NCI-H2227 treated with DMSO at 0.1 percent for 48 hours (cell line): Measurements from ENCODE around the gene EXOC3.

Source experiments
- DNase-seq: peaks from one replicate; lab custom pipeline; 2025; lab: John Stamatoyannopoulos, UW

Gene EXOC3

DNA sequence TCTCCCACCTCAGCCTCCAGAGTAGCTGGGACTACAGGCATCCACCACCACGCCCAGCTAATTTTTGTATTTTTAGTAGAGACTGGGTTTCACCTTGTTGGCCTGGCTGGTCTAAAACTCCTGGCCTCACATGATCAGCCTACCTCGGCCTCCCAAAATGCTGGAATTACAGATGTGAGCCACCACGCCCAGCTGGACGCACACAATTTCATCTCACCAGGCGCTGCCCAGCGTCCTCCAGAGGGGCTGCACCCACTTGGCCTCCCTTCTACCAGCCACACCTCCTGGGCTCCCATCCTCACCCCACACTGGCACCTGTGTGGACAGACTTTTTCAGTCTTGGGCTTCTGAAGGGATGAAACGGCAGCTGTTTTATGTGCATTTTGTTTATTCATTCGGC is 3.8 kb upstream of the EXOC3 start:
- DNase-seq, result no peak

- DNase-seq, result no peak
Measured at GRCh38 chr5:439636-440035, 3.3 kb upstream of the EXOC3 start.

DNA sequence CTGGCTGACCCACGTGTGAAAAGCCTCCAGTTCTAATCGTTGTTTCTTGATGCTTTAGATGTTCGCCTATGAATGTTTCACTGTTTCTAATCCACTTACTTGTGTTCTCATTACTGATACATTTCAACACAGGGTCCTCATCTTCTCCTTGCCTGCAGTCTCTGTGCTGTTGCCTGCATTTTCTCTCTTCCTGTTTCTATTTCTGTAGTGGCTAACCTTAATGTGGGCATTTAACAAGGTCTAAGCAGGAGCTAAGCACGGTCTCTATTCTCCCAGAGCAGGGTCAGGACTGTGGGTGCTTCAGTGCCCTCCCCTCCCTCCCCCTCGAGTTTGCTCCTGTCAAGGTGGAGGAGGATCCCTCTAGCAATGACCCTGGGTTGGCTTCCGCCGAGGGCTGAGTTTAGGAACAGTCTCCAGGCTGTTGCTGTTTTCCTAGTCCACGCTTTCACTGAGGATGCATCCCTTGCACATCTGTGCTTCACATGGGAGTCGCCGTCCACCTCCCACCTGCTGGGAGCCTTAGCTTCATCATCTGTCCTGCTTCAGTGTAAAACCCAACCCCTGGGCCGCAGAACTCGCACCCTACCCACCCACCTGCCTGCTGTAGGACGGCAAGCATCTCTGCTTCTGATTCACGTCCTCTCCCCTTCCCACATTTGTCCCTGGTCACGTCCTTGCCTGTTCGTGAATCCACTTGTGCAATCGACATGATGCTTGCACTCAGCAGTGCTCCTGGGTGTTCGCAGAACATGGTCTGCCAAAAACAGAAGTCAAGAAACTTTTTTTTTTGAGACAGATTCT is 2.4 kb upstream of the EXOC3 start:
- no peak for DNase-seq

DNA sequence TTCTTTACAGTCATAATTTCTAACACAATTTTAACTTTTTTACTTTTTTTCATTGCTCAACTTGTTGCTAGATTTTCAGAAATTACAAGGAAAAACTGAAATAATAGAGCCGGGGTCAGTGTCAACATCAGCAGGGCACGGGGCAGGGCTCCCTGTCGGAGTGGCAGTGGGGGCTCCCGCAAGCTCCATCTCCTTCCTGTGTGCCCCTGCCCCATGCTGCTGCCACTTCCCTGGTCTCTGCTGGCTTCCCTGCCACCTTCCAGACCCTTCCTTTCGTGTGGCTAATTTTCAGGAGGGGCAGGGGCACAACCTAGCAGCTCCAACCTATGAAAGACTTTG is 1.0 kb upstream of the EXOC3 start:
- no peak for DNase-seq

DNA sequence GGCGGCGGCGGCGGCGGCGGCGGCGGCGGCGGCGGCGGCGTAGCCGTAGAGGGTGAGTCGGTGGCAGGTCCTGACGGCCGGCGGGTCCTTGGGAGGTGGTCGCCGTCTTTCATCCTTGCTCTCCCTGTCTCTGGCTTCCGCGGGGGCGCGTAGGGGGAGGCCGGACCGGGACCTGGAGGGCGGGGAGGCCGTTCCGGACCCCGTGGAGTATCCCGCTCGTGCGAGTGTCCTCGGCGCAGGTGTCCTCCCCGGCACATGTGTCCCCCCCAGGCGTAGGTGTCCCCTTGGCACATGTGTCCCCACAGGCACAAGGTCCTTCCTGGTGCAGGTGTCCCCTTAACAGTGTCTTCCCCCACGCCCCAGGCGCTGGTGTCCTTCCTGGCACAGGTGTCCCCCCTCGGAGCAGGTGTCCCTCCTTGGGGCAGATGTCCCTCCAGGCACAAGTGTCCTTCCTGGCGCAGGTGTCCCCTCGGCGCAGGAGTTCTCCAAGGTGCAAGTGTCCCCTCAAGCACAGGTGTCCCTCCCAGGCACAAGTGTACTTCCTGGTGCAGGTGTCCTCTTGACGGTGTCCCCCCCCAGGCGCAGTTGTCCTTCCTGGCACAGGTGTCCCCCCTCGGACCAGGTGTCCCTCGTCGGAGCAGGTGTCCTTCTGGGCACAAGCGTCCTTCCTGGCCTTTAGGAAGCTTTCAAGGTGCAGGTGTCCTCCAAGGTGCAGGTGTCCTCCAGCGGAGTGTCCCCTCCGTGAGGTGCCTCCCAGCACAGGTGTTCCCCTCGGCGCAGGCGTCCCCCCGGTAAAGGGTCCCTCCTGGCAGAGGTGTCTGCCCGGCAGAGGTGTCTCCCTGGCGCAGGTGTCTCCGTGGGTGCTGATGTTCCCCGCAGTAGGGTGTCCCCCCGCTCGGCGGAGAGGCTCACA is 519 bp downstream of the EXOC3 start:
- DNase-seq, result no peak

DNA sequence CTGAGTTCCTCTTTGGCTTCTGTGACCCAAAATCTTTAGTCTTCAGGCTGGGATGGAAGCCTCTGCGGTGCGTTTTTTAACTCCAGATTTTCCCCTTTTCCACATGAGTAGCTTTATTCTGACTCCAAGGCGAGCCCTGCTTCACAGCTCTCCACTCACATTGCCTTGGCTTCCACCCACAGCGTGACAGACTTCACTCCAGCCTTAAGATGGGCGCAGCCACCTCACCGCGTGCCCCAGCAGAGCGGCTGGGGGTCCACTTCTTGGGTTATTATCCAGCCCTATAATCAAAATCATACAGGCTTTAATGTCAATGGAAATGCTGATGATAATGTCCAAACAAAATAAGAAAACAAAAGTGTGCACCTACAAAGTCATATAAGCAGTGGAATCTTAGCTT is 1.2 kb downstream of the EXOC3 start:
- no peak for DNase-seq

- no peak for DNase-seq
Measured at GRCh38 chr5:445591-445990, 2.6 kb downstream of the EXOC3 start.

GRCh38 chr5:446066-446882 is 3.3 kb downstream of the EXOC3 start:
- DNase-seq, result no peak

DNA sequence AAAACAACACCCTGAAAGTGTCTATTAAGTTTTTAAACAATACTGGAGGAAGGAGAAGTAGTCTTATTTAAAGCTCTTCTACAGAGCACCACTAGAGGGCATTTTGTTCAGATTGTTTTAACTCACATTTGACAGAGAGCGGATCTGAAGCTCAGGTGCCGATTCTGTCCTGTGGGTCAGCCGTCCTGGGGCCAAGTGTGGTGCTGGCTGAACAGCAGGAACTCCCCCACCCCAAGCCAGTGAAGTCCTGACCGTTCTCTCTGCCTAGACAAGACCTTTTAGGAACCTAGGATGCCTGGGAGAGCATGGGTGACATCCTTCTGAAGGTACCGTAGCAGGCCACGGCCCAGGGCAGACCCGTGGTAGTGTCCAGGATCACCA is 3.9 kb downstream of the EXOC3 start:
- peak; percentile 23 for DNase-seq

DNA sequence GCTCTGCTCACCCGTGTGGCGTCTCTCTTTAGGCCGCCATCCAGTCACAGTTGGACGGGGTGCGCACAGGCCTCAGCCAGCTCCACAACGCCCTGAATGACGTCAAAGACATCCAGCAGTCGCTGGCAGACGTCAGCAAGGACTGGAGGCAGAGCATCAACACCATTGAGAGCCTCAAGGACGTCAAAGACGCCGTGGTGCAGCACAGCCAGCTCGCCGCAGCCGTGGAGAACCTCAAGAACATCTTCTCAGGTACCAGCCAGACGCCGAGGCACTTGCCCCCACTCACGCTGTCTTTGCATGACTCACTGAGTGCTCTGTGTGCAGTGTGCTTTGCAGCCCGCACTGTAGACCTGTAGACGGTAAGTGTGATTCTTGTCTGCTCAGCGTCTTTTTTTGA is 4.5 kb downstream of the EXOC3 start:
- DNase-seq, result no peak

- no peak for DNase-seq
Measured at GRCh38 chr5:448061-448765, 5.2 kb downstream of the EXOC3 start.

- no peak for DNase-seq
Measured at GRCh38 chr5:448766-449090, 5.8 kb downstream of the EXOC3 start.

DNA sequence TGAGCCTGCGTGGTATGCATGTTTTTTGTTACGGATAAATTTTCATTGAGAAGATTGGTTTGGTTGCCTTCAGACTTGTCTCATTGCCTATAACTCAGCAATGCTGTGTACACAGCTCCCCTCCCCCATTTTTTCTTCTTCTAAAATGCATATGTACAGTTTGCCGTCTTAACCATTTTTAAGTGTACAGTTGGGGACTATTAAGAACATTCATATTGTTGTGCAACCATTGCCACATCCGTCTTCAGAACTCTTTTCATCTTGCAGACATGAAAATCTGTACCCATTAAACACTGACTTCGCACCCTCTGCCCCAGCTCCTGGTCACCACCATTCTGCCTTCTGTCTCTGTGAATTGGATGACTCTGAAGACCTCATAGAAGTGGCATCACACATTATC is 6.2 kb downstream of the EXOC3 start:
- DNase-seq, result no peak

DNA sequence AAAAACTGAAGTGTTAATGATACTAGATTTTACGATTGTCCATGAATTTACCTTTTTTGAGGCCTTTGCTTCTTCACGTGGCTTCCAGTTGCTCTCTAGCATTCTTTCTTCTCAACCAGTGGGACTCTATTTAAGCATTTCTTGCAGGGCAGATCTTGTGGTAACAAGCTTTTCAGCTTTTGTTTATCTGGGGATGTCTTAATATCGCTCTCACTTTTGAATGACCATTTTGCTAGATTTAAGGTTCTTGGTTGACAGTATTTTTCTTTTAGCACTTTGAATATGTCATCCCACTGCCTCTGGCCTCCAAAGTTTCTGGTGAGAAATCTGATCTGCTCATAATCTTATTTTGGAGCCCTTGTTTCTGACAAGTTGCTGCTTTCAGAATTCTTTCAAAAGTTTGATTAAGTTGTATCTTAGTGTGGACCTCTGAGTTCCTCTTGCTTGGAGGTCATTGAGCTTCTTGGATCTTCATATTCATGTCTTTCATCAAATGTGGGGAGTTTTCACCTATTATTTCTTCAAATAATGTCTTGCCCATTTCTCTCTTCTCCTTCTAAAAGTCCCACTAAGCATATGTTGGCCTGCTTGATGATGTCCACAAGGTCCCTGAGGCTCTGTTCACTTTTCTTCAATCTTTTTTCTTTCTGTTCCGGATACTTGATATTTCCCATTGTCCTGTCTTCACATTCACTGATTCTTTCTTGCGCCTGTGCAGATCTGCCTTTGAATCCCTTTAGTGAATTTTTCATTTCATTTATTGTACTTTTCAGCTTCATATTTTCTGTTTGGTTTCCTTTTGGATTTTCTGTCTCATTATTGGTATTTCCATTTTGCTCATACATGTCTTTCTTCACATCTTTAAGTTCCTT is 8.8 kb downstream of the EXOC3 start:
- no peak for DNase-seq

DNA sequence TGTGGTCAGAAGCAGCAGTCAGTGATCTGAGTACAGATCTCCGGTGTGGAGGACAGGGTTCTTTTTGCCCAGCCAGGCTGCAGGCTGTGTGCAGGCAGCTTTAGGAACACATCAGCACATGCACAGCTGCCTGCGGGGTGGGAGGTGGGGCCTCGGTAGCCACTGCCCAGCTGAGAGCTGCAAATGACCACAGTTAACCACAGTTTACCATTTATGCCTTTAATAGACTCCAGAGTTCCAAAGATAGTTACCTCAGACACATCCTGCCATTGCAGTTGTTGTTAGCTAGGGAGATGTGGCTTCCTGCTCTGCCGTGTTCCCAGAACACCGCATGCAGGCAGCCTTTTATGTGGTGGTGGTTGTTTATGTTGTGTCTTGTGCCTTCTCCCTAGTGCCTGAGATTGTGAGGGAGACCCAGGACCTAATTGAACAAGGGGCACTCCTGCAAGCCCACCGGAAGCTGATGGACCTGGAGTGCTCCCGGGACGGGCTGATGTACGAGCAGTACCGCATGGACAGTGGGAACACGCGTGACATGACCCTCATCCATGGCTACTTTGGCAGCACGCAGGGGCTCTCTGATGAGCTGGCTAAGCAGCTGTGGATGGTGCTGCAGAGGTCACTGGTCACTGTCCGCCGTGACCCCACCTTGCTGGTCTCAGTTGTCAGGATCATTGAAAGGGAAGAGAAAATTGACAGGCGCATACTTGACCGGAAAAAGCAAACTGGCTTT is 10.2 kb downstream of the EXOC3 start:
- DNase-seq, result no peak

GRCh38 chr5:453725-454481 is 10.9 kb downstream of the EXOC3 start:
- DNase-seq, result no peak

GRCh38 chr5:454936-455335 is 12.0 kb downstream of the EXOC3 start:
- no peak for DNase-seq

GRCh38 chr5:455806-456205 is 12.8 kb downstream of the EXOC3 start:
- no peak for DNase-seq

- no peak for DNase-seq
Measured at GRCh38 chr5:456351-457194, 13.6 kb downstream of the EXOC3 start.
